ENCODE results near the gene LRP1. TPM values are rescaled to one million over a fixed set of nuclear protein-coding genes. Genes with fewer than 3 reads are reported as not detected.

LRP1 gene
- total RNA-seq, 1 donor from 2014 or later: 0.95 TPM

- POLR2A ChIA-PET: interaction anchor here (0.7 kb wide), 2 partner anchors 31 to 512 kb away, joined by 6 to 9 read pairs; no protein-coding TSS in a partner anchor
- H3K9me3 Mint-ChIP-seq: no peaks in the 10 kb centered on the region
- peaks cover 3% of the 10 kb centered on the region for H3K27me3 Mint-ChIP-seq
- peaks cover 6% of the 10 kb centered on the region for H3K36me3 Mint-ChIP-seq (ENCODE audit: low read depth)
- intact Hi-C loops (cut with micrococcal nuclease): loop anchor here (10.0 kb wide), 1 partner anchor 612 kb away; the partner anchor contains the start of gene BAZ2A
- DNase-seq (no peak), ATAC-seq (ENCODE audit: low read depth) (no peak)
- TF ChIP-seq, protein P1, sequence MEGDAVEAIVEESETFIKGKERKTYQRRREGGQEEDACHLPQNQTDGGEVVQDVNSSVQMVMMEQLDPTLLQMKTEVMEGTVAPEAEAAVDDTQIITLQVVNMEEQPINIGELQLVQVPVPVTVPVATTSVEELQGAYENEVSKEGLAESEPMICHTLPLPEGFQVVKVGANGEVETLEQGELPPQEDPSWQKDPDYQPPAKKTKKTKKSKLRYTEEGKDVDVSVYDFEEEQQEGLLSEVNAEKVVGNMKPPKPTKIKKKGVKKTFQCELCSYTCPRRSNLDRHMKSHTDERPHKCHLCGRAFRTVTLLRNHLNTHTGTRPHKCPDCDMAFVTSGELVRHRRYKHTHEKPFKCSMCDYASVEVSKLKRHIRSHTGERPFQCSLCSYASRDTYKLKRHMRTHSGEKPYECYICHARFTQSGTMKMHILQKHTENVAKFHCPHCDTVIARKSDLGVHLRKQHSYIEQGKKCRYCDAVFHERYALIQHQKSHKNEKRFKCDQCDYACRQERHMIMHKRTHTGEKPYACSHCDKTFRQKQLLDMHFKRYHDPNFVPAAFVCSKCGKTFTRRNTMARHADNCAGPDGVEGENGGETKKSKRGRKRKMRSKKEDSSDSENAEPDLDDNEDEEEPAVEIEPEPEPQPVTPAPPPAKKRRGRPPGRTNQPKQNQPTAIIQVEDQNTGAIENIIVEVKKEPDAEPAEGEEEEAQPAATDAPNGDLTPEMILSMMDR (IDR thresholded peaks at IDR 0.05): no peak
- CTCF ChIA-PET: interaction anchor here (3.1 kb wide), 1 partner anchor 33 kb away, joined by 15 read pairs; no protein-coding TSS in a partner anchor
- H3K4me3 Mint-ChIP-seq: no peak overlapping the region
- peaks cover 30% of the 10 kb centered on the region for H3K4me1 Mint-ChIP-seq
- H3K27ac Mint-ChIP-seq: no peak overlapping the region
Observed at GRCh38 chr12:57247041-57247440, 118.8 kb downstream of the LRP1 start.

DNA sequence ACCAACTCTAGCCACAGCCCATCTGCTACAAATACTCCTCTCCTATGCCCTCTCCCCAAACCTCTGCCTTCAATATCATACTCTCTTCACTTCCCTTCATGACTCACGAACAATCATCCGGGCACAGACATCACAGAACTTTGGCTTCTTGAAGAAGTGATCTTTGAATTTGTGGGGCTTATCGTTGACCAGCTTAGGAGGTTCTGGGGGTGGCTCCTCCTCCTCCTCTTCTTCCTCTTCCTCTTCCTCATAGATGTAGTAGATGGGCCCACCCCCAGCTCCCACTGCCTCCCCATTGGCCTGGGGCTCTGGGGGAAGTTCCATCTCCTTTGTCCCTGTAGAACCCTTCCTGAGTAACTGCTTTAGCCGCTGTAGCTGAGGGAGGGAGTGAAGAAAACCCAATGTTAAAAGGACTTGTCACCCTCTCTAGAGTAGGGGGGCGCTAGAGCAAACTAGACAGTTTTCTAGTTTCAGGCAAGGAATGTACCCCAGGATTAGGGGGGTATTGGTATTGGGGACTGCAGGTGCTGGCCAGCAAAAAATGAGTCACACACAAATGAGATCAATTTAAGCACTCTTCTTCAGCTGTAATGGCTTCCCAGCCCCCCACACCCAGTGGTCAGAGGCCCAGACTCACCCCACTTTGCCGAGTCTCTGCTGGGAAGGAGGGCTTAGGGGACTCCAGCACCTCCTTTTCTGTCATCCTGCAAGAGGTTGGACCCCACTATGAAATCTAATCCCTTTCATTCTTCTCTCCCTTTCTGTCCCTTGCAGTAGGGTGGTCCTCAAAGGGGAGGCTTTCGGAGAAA is 120.9 kb downstream of the LRP1 start:
- intact Hi-C loops (cut with micrococcal nuclease): loop anchor here (10.0 kb wide), 1 partner anchor 614 kb away; the partner anchor contains the start of gene BAZ2A
- TF ChIP-seq, protein P1 (IDR thresholded peaks at IDR 0.05): no peak
- POLR2A ChIA-PET: no interaction called here
- CTCF ChIA-PET: interaction anchor here (1.1 to 3.1 kb wide), 3 partner anchors 9 to 207 kb away, joined by 3 to 15 read pairs (median 9); no protein-coding TSS in a partner anchor
- Mint-ChIP-seq H3K27me3 (peaks cover 3% of the 10 kb centered on the region), H3K36me3 (ENCODE audit: low read depth) (peaks cover 9% of the 10 kb centered on the region), H3K27ac (no peak overlapping the region), H3K4me3 (peak overlapping the region; percentile 29), H3K9me3 (no peaks in the 10 kb centered on the region), H3K4me1 (peaks cover 10% of the 10 kb centered on the region)
- no peak for DNase-seq
- ATAC-seq (ENCODE audit: low read depth): peak; percentile 21

- DNase-seq: no peak
Observed at GRCh38 chr12:57250541-57250940, 122.3 kb downstream of the LRP1 start.

DNA sequence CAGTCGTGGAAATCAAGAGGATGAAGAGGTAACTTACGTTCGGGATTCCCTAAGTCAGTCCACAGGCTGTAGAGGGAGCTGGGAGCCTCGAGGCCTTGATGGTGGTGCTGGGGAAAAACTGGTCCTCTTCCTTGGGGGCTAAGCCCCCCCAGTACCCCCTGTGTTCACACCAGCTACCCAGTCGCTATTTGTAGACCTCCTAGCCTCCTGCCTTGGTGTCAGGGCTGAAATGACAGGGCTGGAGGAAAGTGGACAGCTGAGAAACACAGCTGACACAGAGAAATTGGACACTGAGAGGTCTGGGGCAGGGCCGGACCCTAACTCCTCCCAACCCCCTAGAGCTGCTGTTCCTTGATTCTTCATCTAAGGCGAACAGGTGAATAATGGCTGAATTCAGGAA is 122.7 kb downstream of the LRP1 start, which contains the start of gene STAC3:
STAC3 (minus strand) TSS at position 232 of the 400 bp plus-strand sequence. CDS start 1,551 bp downstream, outside the sequence.
- ATAC-seq (ENCODE audit: low read depth) (no peak), DNase-seq (no peak)
- no peaks in the 10 kb centered on the region for H3K27me3 Mint-ChIP-seq
- H3K27ac Mint-ChIP-seq: no peak within 1 kb of the TSS
- peaks cover 19% of the 10 kb centered on the region for H3K36me3 Mint-ChIP-seq (ENCODE audit: low read depth)
- no peaks in the 10 kb centered on the region for H3K9me3 Mint-ChIP-seq
- TF ChIP-seq, protein P1 (IDR thresholded peaks at IDR 0.05): no peak
- peaks cover 8% of the 10 kb centered on the region for H3K4me1 Mint-ChIP-seq
- ChIA-PET CTCF (interaction anchor here (2.9 kb wide), 1 partner anchor 11 kb away, joined by 9 read pairs; no protein-coding TSS in a partner anchor), POLR2A (no interaction called here)
- H3K4me3 Mint-ChIP-seq: no peak within 1 kb of the TSS
- intact Hi-C loops (cut with micrococcal nuclease): no loop called here

More at GRCh38 chr12:57250541-57250940, 122.3 kb downstream of the LRP1 start:
- TF ChIP-seq, protein P1 (IDR thresholded peaks at IDR 0.05): no peak
- ChIA-PET POLR2A (no interaction called here), CTCF (interaction anchor here (2.9 kb wide), 1 partner anchor 11 kb away, joined by 9 read pairs; no protein-coding TSS in a partner anchor)
- H3K27ac Mint-ChIP-seq: no peak overlapping the region
- no peak for ATAC-seq (ENCODE audit: low read depth)
- peaks cover 8% of the 10 kb centered on the region for H3K4me1 Mint-ChIP-seq
- H3K27me3 Mint-ChIP-seq: no peaks in the 10 kb centered on the region
- H3K36me3 Mint-ChIP-seq (ENCODE audit: low read depth): peaks cover 15% of the 10 kb centered on the region
- no peaks in the 10 kb centered on the region for H3K9me3 Mint-ChIP-seq
- H3K4me3 Mint-ChIP-seq: no peak overlapping the region
- intact Hi-C loops (cut with micrococcal nuclease): no loop called here
